ENCODE data around the gene SDHB.

DNA sequence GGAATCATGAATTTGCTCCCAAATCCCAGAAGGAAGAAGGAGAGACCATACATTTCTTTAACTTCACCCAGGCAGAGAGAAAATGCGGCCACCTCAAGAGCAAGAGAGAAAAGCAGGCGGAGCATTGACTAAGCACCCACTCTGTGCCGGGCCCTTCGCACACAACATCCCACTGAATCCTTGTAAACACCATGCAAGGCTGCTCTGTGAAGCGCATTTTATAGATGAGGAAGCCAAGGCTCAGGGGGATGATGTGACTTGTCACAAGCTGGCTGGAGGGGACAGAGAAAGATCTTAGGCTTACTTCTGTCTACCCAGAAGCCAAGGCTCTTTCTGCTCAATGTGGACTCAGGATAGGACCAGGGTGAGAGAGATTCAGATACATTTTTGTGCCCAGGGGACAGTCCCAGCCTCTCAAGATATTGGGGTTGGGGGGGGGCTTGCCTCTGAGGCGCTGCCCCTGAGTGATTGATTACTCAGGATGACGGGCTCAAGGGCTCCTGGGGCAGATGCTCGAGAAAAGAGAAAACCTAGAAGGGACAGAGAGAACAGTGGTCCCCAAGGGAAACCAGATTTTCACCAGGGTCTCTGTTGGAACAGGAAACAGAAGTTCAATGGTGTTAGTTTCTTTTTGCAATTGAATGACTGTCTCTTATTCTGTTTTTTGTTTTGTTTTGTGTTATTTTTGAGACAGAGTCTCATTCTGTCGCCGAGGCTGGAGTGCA is 45.9 kb upstream of the SDHB start:
- no peak for TF ChIP-seq CTCF (IDR thresholded peaks at IDR 0.05)
- no peak for TF ChIP-seq POLR2A (IDR thresholded peaks at IDR 0.05)
- TF ChIP-seq EP300 (IDR thresholded peaks at IDR 0.05): no peak
- no peak for TF ChIP-seq POLR2AphosphoS5 (IDR thresholded peaks at IDR 0.05)

Measured in upper lobe of left lung (tissue), 4 donors.